Pancreas (tissue), 10 donors: ENCODE data around the gene ZNF443. TPM values are rescaled to one million over a fixed set of nuclear protein-coding genes. Genes with fewer than 3 reads are reported as not detected.
"Not testable (repeated sequence)": the region's sequence is repeated elsewhere in the genome, so short reads cannot be mapped to it uniquely, and the experiment has no call there.

Source experiments
- ATAC-seq, 4 donors: fragments of 200-7000 bp; cut with Tn5 transposase; one replicate each; pipeline versions ENCODE4 v1.8.0 to v1.9.1; 2020; ENCODE audit warnings: mild to moderate bottlenecking in 4 of 4, moderate library complexity in 4 of 4
- DNase-seq, 6 donors: peaks; one replicate each; pipeline ENCODE4 v3.0.0-alpha.2; 2020
- FAIRE-seq: peaks from 2 replicates; lab custom pipeline; 2012; peaks lifted over from hg19 to GRCh38; lab: Jason Lieb, UNC
- H3K27ac ChIP-seq, 4 donors: fragments of 200-600 bp; sonication (generic); 1 replicate in 3 of 4; 2 replicates in 1 of 4; pipeline versions ENCODE4 v1.5.0 to v1.8.0; 2020
- H3K27me3 ChIP-seq, 4 donors: fragments of 200-600 bp; one replicate each; pipeline ENCODE4 v1.8.0; 2021
- H3K36me3 ChIP-seq, 3 donors: fragments of 200-600 bp; sonication (generic) in 1 of 3; one replicate each; pipeline versions ENCODE4 v1.5.0 to v1.8.0; 2020 to 2021
- H3K4me1 ChIP-seq, 3 donors: fragments of 200-600 bp; one replicate each; pipeline ENCODE4 v1.8.0; 2021
- H3K4me3 ChIP-seq, 4 donors: fragments of 200-600 bp; sonication (generic) in 2 of 4; one replicate each; pipeline versions ENCODE4 v1.5.0 to v1.8.0; 2020 to 2021
- H3K9me3 ChIP-seq, 4 donors: fragments of 200-600 bp; one replicate each; pipeline ENCODE4 v1.8.0; 2021
- WGBS, 2 donors: extraction: QIAGEN DNeasy Blood & Tissue Kit; methylation state at CpG; one replicate each; pipeline ENCODE4 v1.1.7; 2013; 5-methylcytosine and 5-hydroxymethylcytosine counted together
- intact Hi-C, 3 donors: fragments of 100-400 bp; cut with DNase I; formaldehyde crosslinking; loops; one replicate each; pipeline versions ENCODE4 v1.11.1 to v1.14.2; 2022
- polyA plus RNA-seq, 2 donors: library from polyadenylated mRNA; stranded (reverse); fragments of 200-250 nt; gene quantifications; one replicate each; pipeline ENCODE4 v1.2.3, GENCODE V29; 2013
- total RNA-seq, 6 donors: library from RNA; stranded (reverse); fragmentation: NEBNext Ultra II Directional in 4 of 6; extraction: Animal tissue kit (Norgen Biotek cat#: 25700) in 4 of 6; gene quantifications; one replicate each; pipeline versions ENCODE4 v1.2.1 to v1.2.4, GENCODE V29; 2021 to 2023
- TF ChIP-seq, protein P1 (sequence below), 4 donors: fragments of 200-600 bp; sonication (generic) in 3 of 4; IDR thresholded peaks; one replicate each; pipeline versions ENCODE4 v1.5.0 to v1.8.0; 2021; ENCODE audit warnings: antibody characterized with exemption in 4 of 4
- donor health status: healthy with polysubstance abuse.
- donor health status: DM: no; HTN: no; CAD: no; lungs with moderate emphysema.
- donor health status: DM: no; HTN: no; CAD: no.
- donor health status: control.
- donor health status: control.
- donor health status: Bipolar disorder and iron deficiency.
- donor health status: DM: yes; HTN: yes; CAD: no.
- donor health status: DM: no; HTN: no; CAD: no.
- donor health status: DM: no; HTN: no; CAD: no.
- donor health status: DM: yes; HTN: yes; CAD: no.

The ZNF443 gene
- total and polyA plus RNA-seq, 8 donors, result 1.2 to 3.8 (median 2.3) TPM

DNA sequence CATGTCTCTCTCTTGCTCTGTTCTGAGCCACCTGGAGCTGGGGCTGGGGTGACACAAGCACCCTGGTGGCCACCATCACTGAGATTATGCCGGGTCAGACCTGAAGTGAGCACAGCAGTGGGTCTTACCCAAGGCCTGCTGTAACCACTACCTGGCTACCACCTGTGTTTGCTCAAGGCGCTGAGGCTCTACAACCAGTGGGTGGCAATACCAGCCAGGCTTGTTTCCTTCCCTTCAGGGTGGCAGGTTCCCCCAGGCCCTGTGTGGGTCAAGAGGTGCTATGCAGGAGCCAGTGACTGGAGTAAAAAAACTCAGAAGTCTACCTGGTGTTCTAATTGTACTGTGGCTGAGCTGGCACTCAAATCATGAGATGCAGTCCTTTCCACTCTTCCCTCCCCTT, 8.0 kb upstream of the ZNF443 start:
- DNase-seq, result no peak
- ATAC-seq, result no peak
- H3K4me3 ChIP-seq, result no peak overlapping the region
- FAIRE-seq, result no peak
- intact Hi-C loops, result no loop called here
- no peaks in the 10 kb centered on the region for H3K9me3 ChIP-seq
- WGBS, 2 donors, result 45 to 50% methylated on average over 2 of the region's 2 CpGs
- TF ChIP-seq, protein P1, sequence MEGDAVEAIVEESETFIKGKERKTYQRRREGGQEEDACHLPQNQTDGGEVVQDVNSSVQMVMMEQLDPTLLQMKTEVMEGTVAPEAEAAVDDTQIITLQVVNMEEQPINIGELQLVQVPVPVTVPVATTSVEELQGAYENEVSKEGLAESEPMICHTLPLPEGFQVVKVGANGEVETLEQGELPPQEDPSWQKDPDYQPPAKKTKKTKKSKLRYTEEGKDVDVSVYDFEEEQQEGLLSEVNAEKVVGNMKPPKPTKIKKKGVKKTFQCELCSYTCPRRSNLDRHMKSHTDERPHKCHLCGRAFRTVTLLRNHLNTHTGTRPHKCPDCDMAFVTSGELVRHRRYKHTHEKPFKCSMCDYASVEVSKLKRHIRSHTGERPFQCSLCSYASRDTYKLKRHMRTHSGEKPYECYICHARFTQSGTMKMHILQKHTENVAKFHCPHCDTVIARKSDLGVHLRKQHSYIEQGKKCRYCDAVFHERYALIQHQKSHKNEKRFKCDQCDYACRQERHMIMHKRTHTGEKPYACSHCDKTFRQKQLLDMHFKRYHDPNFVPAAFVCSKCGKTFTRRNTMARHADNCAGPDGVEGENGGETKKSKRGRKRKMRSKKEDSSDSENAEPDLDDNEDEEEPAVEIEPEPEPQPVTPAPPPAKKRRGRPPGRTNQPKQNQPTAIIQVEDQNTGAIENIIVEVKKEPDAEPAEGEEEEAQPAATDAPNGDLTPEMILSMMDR (IDR thresholded peaks at IDR 0.05), result no peak
- no peak overlapping the region for H3K27ac ChIP-seq
- H3K4me1 ChIP-seq, result no peaks in the 10 kb centered on the region
- no peaks in the 10 kb centered on the region for H3K36me3 ChIP-seq
- H3K27me3 ChIP-seq, result no peaks in the 10 kb centered on the region

DNA sequence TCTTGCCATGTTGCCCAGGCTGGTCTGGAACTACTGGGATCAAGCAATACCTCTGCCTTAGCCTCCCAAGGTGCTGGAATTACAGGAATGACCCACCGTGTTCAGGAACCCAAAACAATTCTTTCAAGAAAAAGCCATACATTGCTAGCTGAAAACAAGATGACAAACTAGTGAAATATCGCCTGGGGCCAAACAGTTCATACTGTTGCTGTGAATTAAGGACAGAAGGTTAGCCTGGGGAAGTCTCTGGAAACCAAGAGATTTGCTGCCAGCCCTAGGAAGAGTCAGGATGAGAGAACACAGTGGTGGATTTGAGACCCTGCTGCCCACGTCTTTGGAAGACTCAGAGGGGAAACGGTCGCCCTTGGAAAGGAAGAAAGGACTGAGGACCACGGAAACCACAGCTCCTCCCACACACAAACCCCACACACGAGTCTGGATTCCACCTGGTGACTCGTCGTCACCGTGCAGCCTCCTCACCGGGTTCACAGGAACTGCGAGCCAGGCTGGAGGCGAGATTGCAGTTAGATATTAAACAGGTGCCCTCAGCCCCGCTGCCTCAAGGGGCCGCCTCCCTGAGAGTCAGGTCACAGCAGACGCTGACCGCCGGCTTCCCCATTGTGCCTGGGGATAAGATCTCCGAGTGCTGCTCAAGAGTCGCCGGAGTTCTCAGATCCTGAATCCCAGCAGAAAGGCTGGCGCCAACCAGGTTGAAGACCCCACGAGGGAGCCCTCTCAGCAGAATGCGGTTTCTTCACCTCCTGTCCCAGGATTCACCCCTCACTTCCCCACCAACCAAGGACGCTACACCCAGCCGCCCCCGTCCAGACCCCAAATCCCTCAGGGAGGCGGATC, 908 bp downstream of the ZNF443 start:
- H3K27me3 ChIP-seq, H3K4me1 ChIP-seq, H3K9me3 ChIP-seq, H3K36me3 ChIP-seq, FAIRE-seq, intact Hi-C loops: not testable (repeated sequence)
- DNase-seq (peak; percentile 23 to 68 (median 44)), ATAC-seq (peak; percentile 71 to 79 (median 73))
- H3K27ac ChIP-seq, result peak overlapping the region; percentile 71 to 86 (median 82)
- WGBS, 2 donors, result 0 to 1% methylated on average over 17 to 20 of the region's 28 CpGs
- peak overlapping the region; percentile 53 to 67 (median 54) for H3K4me3 ChIP-seq

DNA sequence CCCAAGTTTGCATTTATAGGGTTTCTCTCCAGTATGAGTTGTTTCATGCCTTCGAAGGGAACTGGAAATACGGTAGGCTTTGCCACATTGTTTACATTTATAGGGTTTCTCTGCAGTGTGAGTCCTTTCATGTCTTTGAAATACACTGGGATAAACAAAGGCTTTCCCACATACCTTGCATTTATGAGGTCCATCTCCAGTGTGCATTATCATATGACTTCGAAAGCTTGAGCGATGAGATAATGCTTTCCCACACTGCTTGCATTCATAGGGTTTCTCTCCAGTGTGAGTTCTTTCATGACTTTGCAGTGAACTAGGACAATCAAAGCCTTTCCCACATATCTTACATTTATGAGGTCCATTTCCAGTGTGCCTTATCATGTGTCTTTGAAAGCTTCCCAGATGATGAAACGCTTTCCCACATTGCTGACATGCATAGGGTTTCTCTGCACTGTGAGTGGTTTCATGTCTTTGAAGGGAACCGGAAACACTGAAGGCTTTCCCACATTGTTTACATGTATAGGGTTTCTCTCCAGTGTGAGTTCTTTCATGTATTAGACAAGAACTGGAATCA, 10.0 kb downstream of the ZNF443 start:
- intact Hi-C loops, ATAC-seq, H3K36me3 ChIP-seq, H3K27ac ChIP-seq, H3K4me1 ChIP-seq, H3K27me3 ChIP-seq, FAIRE-seq, H3K9me3 ChIP-seq, H3K4me3 ChIP-seq, DNase-seq: not testable (repeated sequence)
- WGBS, 2 donors, result 98% methylated on average over 6 of the region's 6 CpGs

DNA sequence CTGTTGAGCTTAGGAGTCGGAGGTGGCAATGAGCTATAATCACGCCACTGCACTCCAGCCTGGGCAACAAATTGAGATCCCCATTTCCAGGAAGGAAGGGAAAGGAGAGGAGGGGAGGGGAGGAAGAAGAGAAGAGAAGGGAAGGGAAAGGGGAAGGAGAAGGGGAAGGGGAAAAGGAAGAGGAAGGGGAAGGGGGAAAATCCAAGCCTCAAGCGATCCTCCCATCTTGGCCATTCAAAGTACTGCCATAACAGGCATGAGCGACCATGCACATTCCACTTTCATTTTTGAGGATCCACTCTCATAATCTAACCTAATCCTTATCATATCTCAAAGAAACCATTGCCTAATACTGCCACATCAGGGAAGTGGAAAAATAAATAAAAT, 14.9 kb downstream of the ZNF443 start:
- intact Hi-C loops, result no loop called here
- Histone ChIP-seq H3K9me3 (no peaks in the 10 kb centered on the region), H3K36me3 (no peaks in the 10 kb centered on the region), H3K27ac (no peak overlapping the region), H3K4me1 (no peaks in the 10 kb centered on the region), H3K4me3 (no peak overlapping the region), H3K27me3 (no peaks in the 10 kb centered on the region)
- DNase-seq (no peak), FAIRE-seq (no peak), ATAC-seq (no peak)
- WGBS, 2 donors, result 97 to 99% methylated on average over 4 of the region's 4 CpGs
- TF ChIP-seq, protein P1 (IDR thresholded peaks at IDR 0.05), result no peak

DNA sequence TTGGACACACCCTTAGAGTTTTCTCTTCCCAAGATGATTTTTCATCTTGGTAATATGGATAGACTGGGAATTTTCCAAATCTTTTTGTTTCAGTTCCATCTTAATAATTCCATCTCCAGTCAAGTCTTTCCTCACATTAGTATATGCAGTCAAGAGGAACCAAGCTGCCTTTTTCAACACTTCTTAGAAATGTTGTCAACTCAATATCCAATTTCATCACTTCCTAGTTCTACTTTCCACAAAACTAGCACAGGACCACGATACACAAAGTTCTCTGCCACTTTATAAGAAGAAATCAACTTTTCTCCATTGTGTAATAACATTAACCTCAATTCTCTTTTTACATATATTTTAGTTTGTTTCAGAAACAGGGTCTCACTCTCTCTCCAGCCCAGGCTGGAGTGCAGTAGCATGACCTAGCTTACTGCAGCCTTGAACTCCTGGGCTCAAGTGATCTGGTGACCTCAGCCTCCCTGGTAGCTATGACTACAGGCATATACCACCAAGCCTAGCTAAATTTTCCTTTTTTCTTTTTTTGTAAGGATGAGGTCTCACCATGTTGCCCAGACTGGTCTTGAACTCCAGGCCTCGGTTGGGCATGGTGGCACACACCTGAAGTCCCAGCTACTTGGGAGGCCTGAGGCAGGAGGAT, 15.5 kb downstream of the ZNF443 start:
- FAIRE-seq (no peak), DNase-seq (no peak), ATAC-seq (no peak)
- 96% methylated on average over 2 of the region's 2 CpGs for WGBS, 2 donors
- Histone ChIP-seq H3K36me3 (no peaks in the 10 kb centered on the region), H3K4me1 (no peaks in the 10 kb centered on the region), H3K27ac (no peak overlapping the region), H3K9me3 (no peaks in the 10 kb centered on the region), H3K27me3 (no peaks in the 10 kb centered on the region), H3K4me3 (no peak overlapping the region)
- TF ChIP-seq, protein P1 (IDR thresholded peaks at IDR 0.05), result no peak
- intact Hi-C loops, result no loop called here

DNA sequence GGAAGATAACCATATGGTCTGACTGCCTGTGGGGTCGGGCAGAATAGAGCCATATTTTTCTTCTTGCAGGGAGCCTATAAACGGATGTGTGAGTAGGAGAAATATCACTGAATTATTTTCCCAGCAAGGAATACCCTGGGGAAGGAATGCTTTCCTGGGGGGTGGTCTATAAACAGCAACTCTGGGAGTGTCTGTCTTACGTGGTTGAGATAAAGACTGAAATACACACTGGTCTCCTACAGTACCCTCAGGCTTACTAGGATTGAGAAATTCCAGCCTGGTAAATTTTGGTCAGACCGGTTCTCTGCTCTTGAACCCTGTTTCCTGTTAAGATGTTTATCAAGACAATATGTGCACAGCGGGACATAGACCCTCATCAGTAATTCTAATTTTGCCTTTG, 23.5 kb downstream of the ZNF443 start:
- DNase-seq, H3K36me3 ChIP-seq, intact Hi-C loops, H3K9me3 ChIP-seq, ATAC-seq, H3K27ac ChIP-seq, H3K4me1 ChIP-seq, H3K4me3 ChIP-seq, FAIRE-seq, H3K27me3 ChIP-seq: not testable (repeated sequence)
- WGBS, 2 donors, result 93 to 94% methylated on average over 5 of the region's 5 CpGs
